HG03354 (cell line): ENCODE results near the gene TRAPPC2L.

ENCODE experiments used
- ATAC-seq: cut with Tn5 transposase; IDR thresholded peaks from one replicate; pipeline ENCODE4 v1.9.1; 2021; ENCODE audit warnings: mild to moderate bottlenecking; ENCODE audit not compliant: unreplicated experiment, poor library complexity, severe bottlenecking

TRAPPC2L gene

DNA sequence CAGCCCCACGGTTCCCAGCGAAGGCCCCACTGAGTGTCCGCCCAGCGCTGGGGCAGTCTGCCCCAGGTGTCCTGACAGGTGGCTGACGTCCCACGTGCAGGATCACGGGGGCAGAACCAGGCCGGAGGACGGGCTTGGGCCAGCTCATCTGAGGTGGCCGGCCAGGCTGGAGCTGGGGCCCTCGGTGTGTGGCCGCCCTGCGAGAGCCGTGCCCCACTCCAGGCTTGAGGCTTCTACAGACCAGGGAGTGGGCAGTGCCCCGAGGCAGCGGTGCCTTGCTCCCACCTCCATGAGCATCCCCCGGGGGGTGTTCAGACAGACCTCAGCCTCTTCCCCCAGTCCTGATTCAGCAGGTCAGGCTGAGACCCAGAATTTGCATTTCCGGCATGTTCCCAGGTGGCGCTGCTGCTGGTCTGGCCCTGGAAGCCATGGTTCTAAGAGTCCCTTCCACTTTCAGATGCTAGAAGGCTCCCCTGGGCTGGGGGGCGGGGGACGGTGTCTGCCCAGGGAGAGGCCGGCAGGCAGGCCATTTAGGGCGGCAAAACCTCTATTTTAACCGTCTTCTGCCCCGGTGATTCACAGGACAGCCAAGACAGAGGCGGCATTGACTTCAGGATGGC is 44.9 kb downstream of the TRAPPC2L start:
- ATAC-seq: no peak

GRCh38 chr16:88902744-88903143 is 45.8 kb downstream of the TRAPPC2L start:
- ATAC-seq: no peak

DNA sequence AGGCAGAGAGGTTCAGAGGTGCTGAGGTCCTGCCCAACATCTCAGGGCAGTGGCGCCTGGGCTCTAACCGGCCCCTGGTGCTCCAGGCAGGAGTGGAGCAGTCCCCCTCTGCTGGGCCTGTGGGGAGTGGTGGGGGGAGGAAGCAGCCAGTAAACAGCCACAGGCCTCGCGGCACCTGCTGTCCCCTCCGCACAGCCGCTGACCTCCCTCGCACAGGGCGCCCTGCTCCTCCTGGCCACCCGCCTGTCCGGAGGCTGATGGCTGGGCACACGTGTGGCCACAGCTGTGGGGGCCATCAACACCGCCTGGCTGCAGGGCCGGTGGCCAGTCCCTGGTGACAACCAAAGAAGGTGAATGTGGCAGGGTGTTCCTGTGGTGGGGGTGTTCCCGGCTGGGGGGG is 46.3 kb downstream of the TRAPPC2L start:
- ATAC-seq: no peak

DNA sequence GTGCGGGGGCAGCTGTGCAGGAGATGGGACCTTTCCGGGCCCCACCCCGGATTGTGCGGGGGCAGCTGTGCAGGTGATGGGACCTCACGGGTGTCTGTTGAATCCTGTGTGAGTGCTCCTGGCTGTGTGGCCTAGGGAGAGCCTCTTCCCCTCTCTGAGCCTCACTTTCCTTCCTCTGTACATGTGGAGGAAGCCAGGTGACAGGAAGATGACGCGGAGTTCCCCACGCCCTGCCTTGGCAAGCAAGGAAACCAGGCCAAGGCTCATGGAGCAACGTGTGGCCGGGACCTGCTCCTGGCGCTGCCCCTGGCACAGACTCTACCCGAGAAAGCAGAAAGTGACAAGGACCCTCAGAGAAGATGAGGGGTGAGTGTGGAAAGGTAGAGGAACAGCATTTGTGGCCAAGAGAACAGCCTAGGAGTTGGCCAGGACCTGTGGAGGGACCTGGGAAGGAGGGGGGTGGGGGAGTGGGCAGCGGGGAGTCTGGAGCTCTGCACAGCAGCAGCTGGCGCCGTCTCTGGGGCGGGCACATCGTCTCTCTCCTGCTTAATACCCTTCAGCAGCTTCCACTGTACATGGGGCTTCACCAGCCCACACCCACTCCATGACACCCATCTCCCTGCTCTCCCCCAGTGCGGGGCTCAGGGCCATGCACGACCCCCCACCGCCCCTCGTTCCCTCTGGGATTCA is 47.9 kb downstream of the TRAPPC2L start:
- ATAC-seq: no peak

DNA sequence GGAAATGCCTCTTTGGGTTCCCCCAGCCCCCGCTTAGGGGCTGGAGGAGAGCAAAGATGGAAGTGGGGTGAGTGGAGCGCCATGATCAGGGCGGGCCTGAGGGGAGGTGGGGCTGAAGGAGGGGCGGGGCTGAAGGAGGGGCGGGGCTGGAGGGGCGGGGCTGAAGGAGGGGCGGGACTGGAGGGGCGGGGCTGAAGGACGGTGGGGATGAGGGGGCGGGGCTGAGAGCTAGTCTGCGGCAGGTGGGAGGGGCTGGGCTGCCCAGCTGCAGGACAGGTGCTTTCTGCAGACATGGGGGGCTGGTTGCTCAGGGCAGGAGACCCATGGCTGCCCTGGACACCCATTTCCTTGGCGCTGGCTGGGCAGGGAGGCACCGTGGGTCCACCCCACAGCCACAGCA is 48.6 kb downstream of the TRAPPC2L start:
- ATAC-seq: no peak

DNA sequence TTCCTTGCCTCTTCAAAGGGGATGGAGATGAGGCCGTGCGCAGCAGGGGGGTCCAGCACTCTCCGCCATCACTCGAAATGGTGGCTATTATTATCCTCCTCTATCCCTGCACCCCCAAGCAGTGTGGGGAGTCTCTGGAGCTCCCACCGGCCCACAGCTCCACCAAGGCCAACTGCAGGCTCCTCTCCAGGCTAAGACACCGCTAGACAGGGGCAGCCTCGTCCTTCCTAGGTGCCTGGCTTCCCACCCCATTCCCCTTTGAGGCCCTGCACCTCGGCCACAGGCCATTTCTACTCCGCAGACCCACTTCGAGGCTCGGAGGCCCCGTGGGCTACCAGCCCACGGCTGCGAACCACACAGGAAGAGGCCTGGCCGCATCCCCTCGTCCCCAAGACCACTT is 49.1 kb downstream of the TRAPPC2L start:
- no peak for ATAC-seq

DNA sequence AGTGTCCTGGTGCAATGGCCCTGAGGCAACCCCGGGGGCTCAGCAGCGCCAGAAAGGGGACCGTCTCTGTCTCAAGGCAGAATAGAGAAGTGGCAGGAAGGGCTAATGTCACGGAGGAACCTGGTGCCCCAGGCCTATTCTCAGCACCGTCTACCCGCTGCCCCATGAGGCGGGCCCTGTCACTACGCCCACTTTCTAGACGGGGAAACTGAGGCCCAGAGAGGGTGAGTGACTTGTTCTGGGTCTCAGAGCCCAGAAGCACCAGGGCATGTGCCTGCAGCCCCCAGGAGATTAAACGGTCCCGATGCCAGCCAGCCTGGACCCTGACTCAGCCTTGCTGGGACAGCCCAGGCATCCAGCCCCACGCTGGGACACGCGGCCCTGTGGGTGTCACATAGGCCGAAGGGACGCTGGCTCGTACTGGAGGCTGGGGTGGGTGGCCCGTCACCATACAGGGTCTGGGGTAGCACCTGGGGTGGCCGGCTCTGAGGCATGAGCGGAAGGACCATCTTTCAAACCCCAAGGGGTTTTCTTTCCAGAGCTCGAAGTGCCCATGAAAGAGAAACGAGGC is 49.7 kb downstream of the TRAPPC2L start:
- ATAC-seq: no peak

DNA sequence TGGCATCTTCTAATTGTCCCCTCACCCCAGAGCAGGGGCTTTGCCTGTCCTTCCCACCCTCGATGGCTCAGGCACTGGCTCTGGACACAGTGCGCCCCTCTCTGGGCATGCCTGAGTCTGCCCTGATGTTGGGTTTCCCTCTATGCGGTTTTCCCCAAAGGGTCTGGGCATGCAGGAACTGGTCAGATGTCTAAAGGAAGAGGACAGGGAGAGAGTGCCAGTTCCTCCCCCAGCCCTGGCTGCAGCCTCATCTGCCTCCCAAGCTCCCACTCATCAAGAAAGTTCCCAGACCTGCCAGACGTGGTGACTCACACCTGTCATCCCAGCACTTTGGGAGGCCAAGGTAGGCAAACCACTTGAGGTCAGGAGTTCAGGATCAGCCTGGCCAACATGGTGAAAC is 50.8 kb downstream of the TRAPPC2L start:
- no peak for ATAC-seq

GRCh38 chr16:88908307-88908706 is 51.4 kb downstream of the TRAPPC2L start:
- no peak for ATAC-seq

GRCh38 chr16:88909431-88910210 is 52.7 kb downstream of the TRAPPC2L start:
- no peak for ATAC-seq

- no peak for ATAC-seq
Observed at GRCh38 chr16:88910284-88911135, 53.6 kb downstream of the TRAPPC2L start.

DNA sequence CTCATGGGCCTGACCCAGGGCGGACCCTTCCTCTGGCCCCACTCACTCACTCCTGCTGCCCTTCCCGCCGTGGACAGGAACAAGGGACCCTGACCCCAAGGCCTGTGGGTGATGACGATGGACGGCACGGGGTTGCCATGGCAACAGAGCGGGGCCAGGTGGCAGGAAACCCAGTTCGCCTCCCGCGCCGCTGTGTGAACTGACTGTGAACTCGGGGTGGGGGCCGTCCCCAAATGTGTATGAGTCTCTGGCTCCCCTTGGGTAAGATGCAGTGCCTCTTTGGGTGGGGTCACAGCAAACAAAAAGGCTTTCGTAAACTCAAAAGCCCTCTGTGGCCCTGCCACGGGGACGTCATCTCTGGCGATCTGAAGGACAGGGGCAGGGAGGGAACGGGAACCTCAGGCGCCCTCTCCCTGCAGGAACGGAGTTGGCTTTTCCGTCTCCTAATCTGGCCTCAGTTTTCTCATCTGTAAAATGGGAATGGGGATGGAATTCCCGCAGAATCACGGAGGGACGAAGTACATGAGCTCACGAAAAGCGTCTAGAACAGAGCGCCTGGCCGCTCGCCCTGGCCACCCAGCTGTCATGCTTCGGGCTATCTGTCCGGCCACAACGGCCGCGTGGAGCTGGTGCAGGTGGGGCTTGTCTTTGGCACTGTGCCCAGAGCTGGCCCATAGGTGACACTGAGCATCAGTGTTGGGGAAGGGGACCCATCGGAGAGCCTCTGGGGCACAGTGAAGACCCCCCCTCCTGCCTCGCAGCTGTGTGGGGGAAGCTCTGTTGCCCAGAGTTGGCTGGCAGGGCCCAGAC is 54.4 kb downstream of the TRAPPC2L start:
- no peak for ATAC-seq

GRCh38 chr16:88911946-88912310 is 55.0 kb downstream of the TRAPPC2L start:
- ATAC-seq: no peak
